Thyroid gland (tissue), 4 donors: ENCODE data around the gene PROK1. TPM values are rescaled to one million over a fixed set of nuclear protein-coding genes. Genes with fewer than 3 reads are reported as not detected.
"Not testable (repeated sequence)": the region's sequence is repeated elsewhere in the genome, so short reads cannot be mapped to it uniquely, and the experiment has no call there.

Experiments used
- DNase-seq, 2 donors: peaks; one replicate each; pipeline ENCODE4 v3.0.0-alpha.2; 2019
- H3K27ac ChIP-seq, 3 donors: fragments of 200-600 bp; sonication (generic); 1 replicate in 2 of 3; 2 replicates in 1 of 3; pipeline ENCODE4 v1.5.1; 2016 to 2019; ENCODE audit warnings: mild to moderate bottlenecking in 1 of 3, moderate library complexity in 1 of 3
- H3K27me3 ChIP-seq: fragments of 200-600 bp; sonication (generic); one replicate; pipeline ENCODE4 v1.5.1; 2019
- H3K36me3 ChIP-seq, 2 donors: fragments of 200-600 bp; sonication (generic); one replicate each; pipeline ENCODE4 v1.5.1; 2016 to 2019
- H3K4me1 ChIP-seq, 2 donors: fragments of 200-600 bp; sonication (generic); one replicate each; pipeline ENCODE4 v1.5.1; 2017 to 2019
- H3K4me3 ChIP-seq, 3 donors: fragments of 200-600 bp; sonication (generic); replicated peaks in 1 of 3; 1 replicate in 2 of 3; 2 replicates in 1 of 3; pipeline ENCODE4 v1.5.1; 2016; ENCODE audit warnings: mild to moderate bottlenecking in 1 of 3
- H3K9me3 ChIP-seq: fragments of 200-600 bp; sonication (generic); one replicate; pipeline ENCODE4 v1.5.1; 2017
- POLR2A ChIP-seq, 2 donors: fragments of 450-650 bp; IDR thresholded peaks; one replicate each; pipeline ENCODE4 v1.6.1; 2017; ENCODE audit warnings: antibody characterized with exemption in 2 of 2, mild to moderate bottlenecking in 2 of 2, moderate library complexity in 1 of 2
- WGBS, 2 donors: methylation state at CpG; one replicate each; pipeline ENCODE4 v1.1.5; 2017; 5-methylcytosine and 5-hydroxymethylcytosine counted together
- intact Hi-C: fragments of 100-400 bp; cut with DNase I; formaldehyde crosslinking; loops from one replicate; pipeline ENCODE4 v1.15.1; 2023
- total RNA-seq, 4 donors: library from RNA; depleted of rRNA; stranded (reverse); fragments of >200 nt; gene quantifications; one replicate each; pipeline ENCODE4 v1.2.3, GENCODE V29; 2016
- TF ChIP-seq, protein P1 (sequence below), 6 experiments: fragments of 200-600 bp in 3 of 6; fragments of 450-650 bp in 3 of 6; sonication (generic) in 3 of 6; IDR thresholded peaks; one replicate each; pipeline ENCODE4 v1.5.1; 2016 to 2019; ENCODE audit warnings: antibody characterized with exemption in 6 of 6, mild to moderate bottlenecking in 2 of 6, inconsistent platforms in 1 of 6, moderate library complexity in 1 of 6

PROK1 gene
- total RNA-seq, 4 donors from 2014 or later = 0.33 TPM; not detected in 3

DNA sequence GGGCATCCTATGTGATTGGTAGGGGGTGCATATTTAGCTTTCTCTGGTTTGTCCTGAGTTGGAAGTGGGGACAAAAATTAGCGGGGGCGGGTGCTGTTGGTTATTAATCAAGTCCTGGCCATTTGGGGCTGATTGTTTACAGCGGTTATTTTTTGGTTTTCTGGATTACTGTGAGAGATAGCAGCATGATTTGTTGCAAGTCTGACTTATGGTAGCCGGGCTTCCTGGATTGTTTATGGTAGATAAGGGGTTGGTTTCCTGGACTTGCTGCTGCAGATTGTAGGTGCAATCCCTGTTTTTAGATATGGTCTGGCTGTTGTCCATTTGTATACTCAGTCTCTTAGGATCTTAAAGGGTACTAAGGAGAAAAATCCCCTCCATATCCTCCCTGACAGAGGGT is 12.1 kb upstream of the PROK1 start:
- peaks cover 13 to 20% of the 10 kb centered on the region in 2 donors for H3K4me1 ChIP-seq
- H3K4me3 ChIP-seq = no peak overlapping the region
- H3K36me3 ChIP-seq = no peaks in the 10 kb centered on the region
- H3K27ac ChIP-seq = no peak overlapping the region
- H3K9me3 ChIP-seq = no peaks in the 10 kb centered on the region
- H3K27me3 ChIP-seq = no peaks in the 10 kb centered on the region
- 74 to 95% methylated on average over 4 of the region's 4 CpGs for WGBS, 2 donors
- intact Hi-C loops = no loop called here
- no peak for DNase-seq
- TF ChIP-seq, protein P1, sequence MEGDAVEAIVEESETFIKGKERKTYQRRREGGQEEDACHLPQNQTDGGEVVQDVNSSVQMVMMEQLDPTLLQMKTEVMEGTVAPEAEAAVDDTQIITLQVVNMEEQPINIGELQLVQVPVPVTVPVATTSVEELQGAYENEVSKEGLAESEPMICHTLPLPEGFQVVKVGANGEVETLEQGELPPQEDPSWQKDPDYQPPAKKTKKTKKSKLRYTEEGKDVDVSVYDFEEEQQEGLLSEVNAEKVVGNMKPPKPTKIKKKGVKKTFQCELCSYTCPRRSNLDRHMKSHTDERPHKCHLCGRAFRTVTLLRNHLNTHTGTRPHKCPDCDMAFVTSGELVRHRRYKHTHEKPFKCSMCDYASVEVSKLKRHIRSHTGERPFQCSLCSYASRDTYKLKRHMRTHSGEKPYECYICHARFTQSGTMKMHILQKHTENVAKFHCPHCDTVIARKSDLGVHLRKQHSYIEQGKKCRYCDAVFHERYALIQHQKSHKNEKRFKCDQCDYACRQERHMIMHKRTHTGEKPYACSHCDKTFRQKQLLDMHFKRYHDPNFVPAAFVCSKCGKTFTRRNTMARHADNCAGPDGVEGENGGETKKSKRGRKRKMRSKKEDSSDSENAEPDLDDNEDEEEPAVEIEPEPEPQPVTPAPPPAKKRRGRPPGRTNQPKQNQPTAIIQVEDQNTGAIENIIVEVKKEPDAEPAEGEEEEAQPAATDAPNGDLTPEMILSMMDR (IDR thresholded peaks at IDR 0.05) = no peak
- no peak for TF ChIP-seq POLR2A (IDR thresholded peaks at IDR 0.05)

DNA sequence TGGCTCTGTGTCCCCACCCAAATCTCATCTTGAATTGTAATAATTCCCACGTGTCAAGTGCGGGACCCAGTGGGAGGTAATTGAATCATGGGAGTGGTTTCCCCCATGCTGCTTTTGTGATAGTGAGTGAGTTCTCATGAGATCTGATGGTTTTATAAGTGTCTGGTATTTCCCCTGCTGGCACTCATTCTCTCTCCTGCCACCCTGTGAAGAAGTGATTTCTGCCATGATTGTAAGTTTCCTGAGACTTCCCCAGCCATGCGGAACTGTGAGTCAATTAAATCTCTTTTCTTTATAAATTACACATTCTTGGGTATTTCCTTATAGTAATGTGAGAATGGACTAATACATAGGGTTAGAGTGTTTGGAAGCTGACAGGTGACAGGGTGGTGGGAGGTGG is 11.1 kb upstream of the PROK1 start:
- H3K9me3 ChIP-seq, intact Hi-C loops, H3K4me3 ChIP-seq, H3K27me3 ChIP-seq, H3K36me3 ChIP-seq: not testable (repeated sequence)
- DNase-seq = peak; percentile 31 to 35
- Histone ChIP-seq H3K4me1 (peaks cover 13 to 20% of the 10 kb centered on the region in 2 donors), H3K27ac (peak overlapping the region in 2 of 3 donors; percentile 52 to 71)
- WGBS, 2 donors = 50 to 55% methylated on average over 1 to 3 of the region's 3 CpGs

DNA sequence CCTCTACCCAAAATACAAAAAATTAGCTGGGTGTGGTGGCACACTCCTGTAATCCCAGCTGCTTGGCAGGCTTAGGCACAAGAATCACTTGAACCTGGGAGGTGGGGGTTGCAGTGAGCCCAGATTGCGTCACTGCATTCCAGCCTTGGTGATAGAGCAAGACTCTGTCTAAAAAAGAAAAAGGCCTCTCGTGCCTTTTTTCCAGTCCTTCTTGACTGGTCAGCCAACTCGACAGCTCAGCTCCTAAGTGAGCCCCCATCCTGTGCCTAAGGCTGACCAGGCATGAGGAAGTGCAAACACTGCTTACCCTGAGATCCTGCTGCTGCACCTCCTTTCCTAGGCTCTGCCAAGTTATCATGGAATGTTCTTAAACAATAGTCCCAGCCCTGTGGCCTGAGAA is 10.1 kb upstream of the PROK1 start:
- Histone ChIP-seq H3K4me3 (no peak overlapping the region), H3K36me3 (no peaks in the 10 kb centered on the region), H3K27ac (peak overlapping the region; percentile 52 to 74 (median 71)), H3K9me3 (no peaks in the 10 kb centered on the region), H3K4me1 (peaks cover 13 to 20% of the 10 kb centered on the region in 2 donors), H3K27me3 (no peaks in the 10 kb centered on the region)
- intact Hi-C loops = no loop called here
- 13 to 33% methylated on average over 3 of the region's 3 CpGs for WGBS, 2 donors
- DNase-seq = peak; percentile 88 to 90
- TF ChIP-seq, protein P1 (IDR thresholded peaks at IDR 0.05) = no peak
- no peak for TF ChIP-seq POLR2A (IDR thresholded peaks at IDR 0.05)

DNA sequence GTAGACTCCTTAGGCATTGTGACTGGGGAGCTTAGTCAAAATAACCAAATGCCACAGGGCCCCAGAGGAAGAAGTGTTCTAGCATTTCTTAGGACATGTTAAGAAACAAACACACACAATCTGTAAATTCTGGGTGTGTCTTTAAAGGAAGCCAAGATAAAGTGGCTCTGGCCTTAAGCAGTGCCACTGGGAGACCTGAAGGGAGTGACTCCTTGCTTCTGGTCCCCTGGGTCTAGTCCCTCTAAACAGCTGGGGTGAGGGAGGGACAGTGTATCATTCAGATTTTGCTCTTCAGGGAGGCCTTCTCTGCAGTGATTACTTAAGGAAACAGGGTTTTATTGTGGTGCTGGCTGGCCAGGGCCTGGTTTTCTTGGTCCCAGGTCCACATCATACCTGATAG is 9.1 kb upstream of the PROK1 start:
- H3K4me3 ChIP-seq = no peak overlapping the region
- H3K27me3 ChIP-seq = no peaks in the 10 kb centered on the region
- intact Hi-C loops = no loop called here
- TF ChIP-seq POLR2A (IDR thresholded peaks at IDR 0.05) = no peak
- TF ChIP-seq, protein P1 (IDR thresholded peaks at IDR 0.05) = no peak
- H3K36me3 ChIP-seq = no peaks in the 10 kb centered on the region
- H3K4me1 ChIP-seq = peaks cover 13 to 20% of the 10 kb centered on the region in 2 donors
- no peaks in the 10 kb centered on the region for H3K9me3 ChIP-seq
- peak overlapping the region in 2 of 3 donors; percentile 52 to 71 for H3K27ac ChIP-seq
- no peak for DNase-seq

- H3K4me1 ChIP-seq = peaks cover 13 to 20% of the 10 kb centered on the region in 2 donors
- WGBS, 2 donors = 77 to 87% methylated on average over 7 to 8 of the region's 8 CpGs
- no peak overlapping the region for H3K27ac ChIP-seq
- no peaks in the 10 kb centered on the region for H3K9me3 ChIP-seq
- H3K4me3 ChIP-seq = no peak overlapping the region
- TF ChIP-seq, protein P1 (IDR thresholded peaks at IDR 0.05) = no peak
- no peak for TF ChIP-seq POLR2A (IDR thresholded peaks at IDR 0.05)
- intact Hi-C loops = no loop called here
- no peaks in the 10 kb centered on the region for H3K27me3 ChIP-seq
- H3K36me3 ChIP-seq = no peaks in the 10 kb centered on the region
- DNase-seq = no peak
Measured at GRCh38 chr1:110443451-110443850, 7.5 kb upstream of the PROK1 start.

DNA sequence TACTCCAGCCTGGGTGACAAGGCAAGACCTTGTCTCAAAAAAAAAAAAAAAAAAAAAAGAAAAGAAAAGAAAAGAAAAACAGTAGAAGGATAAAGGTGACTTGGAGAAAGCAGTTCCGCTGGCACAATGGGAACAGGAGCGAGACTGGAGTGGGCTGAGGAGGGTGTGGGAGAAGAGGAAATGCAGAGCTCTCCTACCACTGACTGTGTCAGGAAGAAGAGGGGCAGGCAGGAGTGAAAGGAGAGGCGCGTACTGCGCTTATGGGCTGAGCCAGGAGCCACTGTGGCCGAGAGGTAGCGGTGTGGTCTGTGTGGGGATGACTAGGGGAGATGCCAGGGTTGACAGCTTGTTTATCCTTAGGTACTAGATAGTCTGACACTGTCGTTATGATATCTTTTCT is 6.4 kb upstream of the PROK1 start:
- Histone ChIP-seq H3K27me3 (no peaks in the 10 kb centered on the region), H3K36me3 (no peaks in the 10 kb centered on the region), H3K4me3 (no peak overlapping the region), H3K4me1 (peaks cover 13 to 20% of the 10 kb centered on the region in 2 donors), H3K27ac (no peak overlapping the region), H3K9me3 (no peaks in the 10 kb centered on the region)
- no peak for DNase-seq
- 85 to 87% methylated on average over 8 of the region's 8 CpGs for WGBS, 2 donors
- TF ChIP-seq, protein P1 (IDR thresholded peaks at IDR 0.05) = no peak
- TF ChIP-seq POLR2A (IDR thresholded peaks at IDR 0.05) = no peak
- intact Hi-C loops = no loop called here
